KOPT-K1 (cell line): ENCODE results near the gene VAT1.
"Not testable (repeated sequence)": the region's sequence is repeated elsewhere in the genome, so short reads cannot be mapped to it uniquely, and the experiment has no call there.

Experiments used
- H3K27ac ChIP-seq: fragments of 200-600 bp; sonication (generic); 2 replicates; pipeline ENCODE4 v1.5.1; 2016; ENCODE audit warnings: antibody characterized with exemption, mild to moderate bottlenecking, low read depth, low read length; ENCODE audit not compliant: poor library complexity, severe bottlenecking
- H3K36me3 ChIP-seq: fragments of 200-600 bp; sonication (generic); 2 replicates; pipeline ENCODE4 v1.5.1; 2017; ENCODE audit warnings: antibody characterized with exemption, mild to moderate bottlenecking, low read length, moderate library complexity; ENCODE audit not compliant: insufficient read depth
- H3K9me3 ChIP-seq: fragments of 200-600 bp; sonication (generic); 2 replicates; pipeline ENCODE4 v1.5.1; 2017; ENCODE audit warnings: antibody characterized with exemption, low read length, mild to moderate bottlenecking; ENCODE audit not compliant: insufficient read depth, poor library complexity, severe bottlenecking

The VAT1 gene

DNA sequence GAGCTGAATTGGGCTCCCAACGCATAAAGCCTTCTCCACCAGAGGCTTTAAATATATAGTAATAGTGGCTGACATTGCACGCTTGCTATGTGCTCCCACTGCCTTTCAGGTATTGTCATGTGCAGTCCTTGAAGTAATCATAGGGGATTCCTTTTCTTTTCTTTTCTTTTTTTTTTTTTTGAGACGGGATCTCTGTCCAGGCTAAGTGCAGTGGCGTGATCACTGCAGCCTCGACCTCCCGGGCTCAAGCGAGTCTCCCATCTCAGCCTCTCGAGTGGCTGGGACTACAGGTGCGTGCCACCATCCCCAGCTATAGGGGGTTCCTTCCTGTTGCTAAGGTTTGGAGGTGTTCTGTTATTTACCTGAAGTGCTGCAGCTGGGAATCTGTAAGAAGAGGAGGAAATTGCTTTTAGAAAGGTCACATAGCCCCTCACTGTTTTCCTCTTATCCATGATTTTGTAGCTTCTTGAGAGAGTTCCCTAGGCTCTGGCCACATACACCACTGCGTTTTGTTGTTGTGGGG, 23.1 kb downstream of the VAT1 start:
- peaks cover 70% of the 10 kb centered on the region for H3K36me3 ChIP-seq
- H3K9me3 ChIP-seq: no peaks in the 10 kb centered on the region
- H3K27ac ChIP-seq: peak overlapping the region; percentile 78

DNA sequence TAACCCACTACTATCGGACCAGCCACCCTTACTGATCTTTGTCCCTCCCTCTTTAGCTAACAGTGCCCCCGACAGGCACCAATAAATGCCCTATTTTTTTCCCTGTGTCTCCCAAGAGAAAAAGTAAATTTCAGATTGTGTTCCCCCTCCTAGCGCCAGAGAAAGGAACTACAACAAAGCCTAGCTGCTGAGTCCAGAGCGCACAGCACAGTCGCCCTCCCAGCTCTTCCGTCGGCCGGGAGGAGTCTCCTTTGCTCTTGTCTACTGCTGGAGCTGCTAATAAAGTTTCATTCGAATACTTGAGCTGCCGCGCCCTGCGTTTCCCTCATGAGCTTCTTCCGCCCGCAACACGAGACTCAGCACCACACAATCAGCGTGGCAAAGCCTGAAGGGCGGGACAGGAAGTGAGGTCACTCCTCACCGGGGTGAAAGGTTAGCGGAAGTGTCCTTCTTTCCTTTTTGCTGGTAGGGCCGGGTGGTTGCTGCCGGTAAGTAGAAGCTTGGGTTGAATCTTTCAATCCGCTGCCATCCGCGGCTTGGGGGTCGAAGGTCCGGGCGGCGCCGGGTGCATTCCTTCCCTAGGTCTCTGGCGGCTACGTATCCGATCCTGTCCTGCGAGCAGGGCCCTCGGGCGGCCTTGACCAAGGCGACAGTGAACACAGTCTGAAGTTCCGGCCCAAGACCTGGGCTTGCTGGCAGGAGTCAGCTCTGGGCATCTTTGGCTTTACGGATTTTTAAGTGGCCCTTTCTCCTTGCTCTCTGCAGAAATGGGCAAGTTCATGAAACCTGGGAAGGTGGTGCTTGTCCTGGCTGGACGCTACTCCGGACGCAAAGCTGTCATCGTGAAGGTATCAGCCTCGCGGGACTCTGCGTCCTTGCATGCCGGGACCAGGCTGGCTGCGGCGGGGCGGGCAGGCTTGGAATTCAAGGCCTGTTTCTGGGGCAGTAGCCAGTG, 23.9 kb downstream of the VAT1 start, which contains the start of gene RPL27:
RPL27 (plus strand) TSS at position 436 of the 955 bp plus-strand sequence; CDS start at position 768, 332 bp downstream.
- peaks cover 70% of the 10 kb centered on the region for H3K36me3 ChIP-seq
- H3K27ac ChIP-seq: peak within 1 kb of the TSS; percentile 78
- no peaks in the 10 kb centered on the region for H3K9me3 ChIP-seq

DNA sequence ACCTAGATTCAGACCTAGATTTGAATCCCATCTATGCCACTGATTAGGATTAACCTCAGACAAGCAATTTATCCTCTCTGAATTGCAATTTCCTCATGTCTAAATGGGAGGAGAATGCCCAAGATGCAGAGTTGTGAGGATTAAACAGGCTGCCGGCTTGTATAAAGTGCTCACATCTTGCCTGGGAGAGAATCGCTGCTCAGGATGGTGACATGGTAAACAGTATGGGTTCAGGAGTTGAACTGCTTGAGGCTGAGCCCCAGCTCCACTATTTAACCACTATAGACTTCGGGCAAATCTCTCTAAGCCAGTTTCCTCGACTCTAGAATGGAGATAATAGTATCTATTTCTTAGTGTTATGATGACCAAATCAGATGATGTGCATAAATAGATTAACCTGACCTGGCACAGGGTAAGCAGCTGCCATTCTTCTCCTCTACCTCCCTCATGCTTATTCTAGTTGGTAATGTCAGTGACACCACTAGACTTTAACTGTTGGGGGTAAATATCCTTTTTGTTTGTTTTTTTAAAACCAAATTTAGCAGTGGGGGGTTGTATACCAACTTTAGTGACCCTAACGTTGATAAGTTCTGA, 24.7 kb downstream of the VAT1 start:
- H3K36me3 ChIP-seq: peaks cover 70% of the 10 kb centered on the region
- no peaks in the 10 kb centered on the region for H3K9me3 ChIP-seq
- H3K27ac ChIP-seq: peak overlapping the region; percentile 24

DNA sequence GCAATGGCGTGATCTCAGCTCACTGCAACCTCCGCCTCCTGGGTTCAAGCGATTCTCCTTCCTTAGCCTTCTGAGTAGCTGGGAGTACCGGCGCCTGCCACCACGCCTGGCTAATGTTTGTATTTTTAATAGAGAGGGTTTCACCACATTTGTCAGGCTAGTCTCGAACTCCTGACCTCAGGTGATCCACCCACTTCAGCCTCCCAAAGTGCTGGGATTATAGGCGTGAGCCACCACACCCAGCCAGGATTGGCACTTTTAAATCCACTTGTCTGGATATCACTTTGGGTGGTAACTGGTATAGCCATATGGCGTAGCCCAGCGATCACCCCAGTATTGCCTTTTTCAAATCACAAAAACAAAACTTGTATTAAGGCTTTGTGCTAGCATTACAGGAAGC, 28.3 kb downstream of the VAT1 start:
- H3K36me3 ChIP-seq: peaks cover 71% of the 10 kb centered on the region
- H3K9me3 ChIP-seq, H3K27ac ChIP-seq: not testable (repeated sequence)

DNA sequence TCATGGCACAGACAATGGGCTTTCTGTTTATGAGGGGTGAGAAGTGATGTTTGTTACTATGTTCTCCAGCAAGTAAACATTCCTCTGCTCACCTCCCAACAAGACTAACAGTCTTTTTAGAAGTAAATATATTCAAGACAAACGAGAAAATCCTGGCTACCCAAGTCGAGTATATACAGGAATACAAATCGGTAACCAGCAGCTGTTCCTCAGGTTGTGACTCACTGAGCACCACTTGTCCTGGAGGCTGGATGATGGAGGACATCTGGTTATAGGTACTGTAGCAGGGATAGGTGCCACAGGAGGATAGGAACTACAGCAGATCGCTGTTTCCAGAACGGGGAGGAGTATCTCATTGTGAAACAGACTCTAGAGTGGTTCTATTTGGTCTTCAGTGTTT, 29.3 kb downstream of the VAT1 start:
- Histone ChIP-seq H3K27ac (no peak overlapping the region), H3K9me3 (no peaks in the 10 kb centered on the region), H3K36me3 (peaks cover 76% of the 10 kb centered on the region)

DNA sequence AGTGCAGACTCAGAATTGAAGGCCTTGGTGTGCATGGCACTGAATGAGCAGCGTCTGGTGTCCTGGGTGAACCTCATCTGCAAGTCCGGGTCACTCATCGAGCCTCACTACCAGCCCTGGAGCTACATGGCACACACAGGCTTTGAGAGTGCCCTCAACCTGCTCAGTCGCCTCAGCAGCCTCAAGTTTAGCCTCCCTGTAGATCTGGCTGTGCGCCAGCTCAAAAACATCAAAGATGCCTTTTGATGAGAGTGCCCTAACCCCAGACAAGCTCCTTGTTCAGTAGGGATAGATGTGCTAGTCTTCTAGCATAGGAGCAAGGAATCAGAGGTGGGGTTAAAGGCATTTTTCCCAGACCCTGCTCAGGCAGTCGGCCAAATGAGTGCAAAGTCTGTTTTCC, 30.7 kb downstream of the VAT1 start:
- H3K27ac ChIP-seq: no peak overlapping the region

DNA sequence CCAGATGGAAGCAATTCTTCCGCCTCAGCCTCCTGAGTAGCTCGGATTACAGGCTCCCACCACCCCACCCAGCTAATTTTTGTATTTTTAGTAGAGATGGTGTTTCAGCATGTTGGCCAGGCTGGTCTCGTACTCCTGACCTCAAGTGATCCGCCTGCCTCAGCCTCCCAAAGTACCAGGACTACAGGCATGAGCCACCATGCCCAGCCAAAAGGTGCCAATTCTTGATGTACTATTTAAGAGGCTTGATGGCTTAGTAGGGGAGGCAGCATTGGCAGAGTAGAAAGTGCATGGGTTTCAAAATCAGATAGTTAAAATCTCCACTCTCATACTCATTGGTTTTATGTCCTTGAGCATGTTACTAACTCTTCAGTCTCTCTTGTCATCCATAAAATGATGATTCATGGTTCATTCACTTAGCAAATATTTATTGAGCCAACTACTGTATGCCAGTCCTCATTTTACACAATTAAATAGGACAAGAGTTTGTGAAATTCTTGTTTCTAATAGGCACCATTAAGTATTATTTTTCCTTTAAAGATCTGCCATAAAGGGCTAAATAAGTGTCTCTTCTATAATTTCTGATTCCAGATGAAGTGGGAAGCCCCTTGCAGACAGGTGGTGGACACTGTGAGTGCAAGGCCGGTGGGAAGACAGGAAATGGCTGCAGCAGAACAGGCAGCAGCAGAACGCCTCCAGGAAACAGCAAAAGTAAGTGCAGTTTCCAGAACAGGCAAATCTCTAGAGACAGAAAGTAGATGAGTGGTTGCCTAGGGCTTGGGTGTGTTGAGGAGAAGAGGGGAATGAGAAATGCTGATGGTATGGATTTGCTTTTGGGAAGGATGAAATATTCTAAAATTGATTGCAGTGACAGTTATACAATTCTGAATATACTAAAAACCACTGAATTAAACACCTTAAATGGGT, 32.2 kb downstream of the VAT1 start:
- H3K9me3 ChIP-seq: no peaks in the 10 kb centered on the region
- H3K27ac ChIP-seq: no peak overlapping the region
- peaks cover 100% of the 10 kb centered on the region for H3K36me3 ChIP-seq

More for the DNA sequence above, 30.7 kb downstream of the VAT1 start:
- peaks cover 90% of the 10 kb centered on the region for H3K36me3 ChIP-seq
- no peaks in the 10 kb centered on the region for H3K9me3 ChIP-seq

DNA sequence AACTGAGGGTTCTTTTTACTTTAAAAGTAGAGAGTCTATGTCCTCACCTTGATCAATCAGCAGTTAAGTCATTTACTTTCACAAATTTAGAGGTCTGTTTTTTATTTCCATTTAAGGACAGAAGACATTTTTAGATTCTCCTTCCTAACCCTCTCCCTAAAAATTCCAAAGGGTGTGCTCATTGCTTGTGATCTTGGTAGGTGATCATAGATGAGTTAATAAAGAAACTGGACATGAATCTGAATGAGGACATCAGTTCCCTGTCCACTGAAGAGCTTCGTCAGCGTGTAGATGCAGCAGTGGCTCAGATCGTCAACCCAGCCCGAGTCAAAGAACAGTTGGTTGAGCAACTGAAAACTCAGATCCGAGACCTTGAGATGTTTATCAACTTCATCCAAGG, 33.0 kb downstream of the VAT1 start:
- Histone ChIP-seq H3K36me3 (peaks cover 100% of the 10 kb centered on the region), H3K9me3 (no peaks in the 10 kb centered on the region), H3K27ac (no peak overlapping the region)

DNA sequence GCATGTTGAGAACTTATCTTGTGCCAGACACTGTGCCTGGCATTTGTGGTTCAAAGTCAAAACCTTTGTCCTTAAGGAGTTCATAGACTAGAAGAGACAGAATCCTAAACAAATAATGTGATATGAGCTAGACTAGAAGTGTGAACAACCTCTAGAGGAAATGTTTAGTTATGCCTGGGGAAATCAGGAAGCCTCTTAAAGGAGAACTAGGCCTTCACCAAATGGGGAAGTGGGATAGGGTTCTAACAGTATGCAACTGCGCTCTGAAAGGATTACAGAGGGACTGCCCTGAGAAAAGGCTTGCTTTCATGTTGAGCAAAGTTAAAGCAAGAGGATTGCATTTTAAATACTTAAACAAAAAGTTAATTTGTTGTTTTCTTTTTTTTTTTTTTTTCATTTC, 37.0 kb downstream of the VAT1 start:
- Histone ChIP-seq H3K36me3 (peaks cover 82% of the 10 kb centered on the region), H3K27ac (no peak overlapping the region), H3K9me3 (no peaks in the 10 kb centered on the region)

DNA sequence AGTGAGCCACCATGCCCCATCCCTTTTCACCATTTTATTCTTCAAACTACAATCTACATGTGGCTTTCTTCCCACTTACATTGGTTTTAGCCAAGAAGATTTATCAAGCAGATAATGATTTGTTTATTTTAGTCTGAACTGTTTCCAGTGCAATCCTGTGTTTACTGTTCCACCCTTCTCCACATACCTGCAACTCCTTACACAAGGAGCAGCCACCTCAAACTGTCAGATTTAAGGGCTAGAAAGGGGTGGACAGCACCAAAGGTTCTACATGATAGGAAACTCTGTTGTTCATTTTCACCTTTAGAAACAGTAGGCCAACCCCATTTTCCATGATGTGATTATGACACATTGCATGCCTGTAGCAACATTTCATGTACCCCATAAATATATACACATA, 39.9 kb downstream of the VAT1 start:
- no peak overlapping the region for H3K27ac ChIP-seq
- peaks cover 52% of the 10 kb centered on the region for H3K36me3 ChIP-seq
- no peaks in the 10 kb centered on the region for H3K9me3 ChIP-seq

DNA sequence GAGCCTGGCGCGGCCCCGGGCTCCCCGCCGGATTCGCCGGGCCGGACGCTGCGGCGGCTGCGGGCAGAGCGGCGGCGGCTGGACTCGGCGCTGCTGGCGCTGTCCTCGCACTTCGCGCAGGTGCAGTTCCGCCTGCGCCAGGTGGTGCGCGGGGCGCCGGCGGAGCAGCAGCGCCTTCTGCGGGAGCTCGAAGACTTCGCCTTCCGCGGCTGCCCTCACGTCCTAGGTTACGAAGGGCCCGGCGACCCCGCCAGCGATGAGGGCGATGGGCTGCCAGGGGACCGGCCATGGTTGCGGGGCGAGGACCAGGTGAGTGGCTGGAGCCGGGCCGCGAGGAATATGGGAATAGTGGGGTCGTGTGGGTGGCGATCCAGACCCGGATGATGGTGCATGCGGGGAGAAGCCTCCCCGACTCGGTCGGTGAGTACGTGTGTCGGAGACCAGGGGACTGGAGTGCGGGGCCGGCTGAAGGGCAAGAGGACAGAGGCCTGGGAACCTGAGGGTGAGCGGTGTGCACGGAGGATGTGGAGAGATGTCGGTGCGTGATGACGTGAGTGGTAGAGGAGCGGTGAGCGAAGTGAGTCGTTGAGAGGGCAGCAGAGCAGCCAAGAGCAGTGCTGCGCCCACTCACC, 41.3 kb downstream of the VAT1 start:
- H3K36me3 ChIP-seq: peaks cover 38% of the 10 kb centered on the region
- H3K27ac ChIP-seq: peak overlapping the region; percentile 78
- no peaks in the 10 kb centered on the region for H3K9me3 ChIP-seq

DNA sequence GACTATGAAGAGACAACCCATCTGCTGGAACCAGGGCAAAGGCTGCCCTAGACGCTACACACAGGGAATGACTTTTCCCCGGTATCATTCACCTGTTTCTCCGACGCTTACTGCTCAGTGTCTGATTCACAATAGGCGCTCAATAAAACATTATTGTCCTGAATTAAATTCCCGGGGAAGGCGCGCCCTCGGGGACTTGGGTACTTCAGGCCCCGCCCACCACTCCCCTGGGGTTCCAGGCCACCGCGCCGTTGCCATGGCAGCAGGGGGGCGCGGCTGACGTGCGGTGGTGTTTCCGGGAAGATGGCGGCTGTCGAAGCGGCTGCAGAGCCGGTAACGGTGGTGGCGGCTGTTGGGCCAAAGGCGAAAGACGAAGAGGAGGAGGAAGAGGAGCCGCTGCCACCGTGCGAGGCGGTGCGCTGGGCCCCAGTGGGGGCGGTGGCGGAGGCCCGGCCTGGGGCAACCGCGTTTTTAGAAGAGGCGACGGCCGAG, 41.9 kb downstream of the VAT1 start, which contains the start of gene RUNDC1:
RUNDC1 (plus strand) TSS at position 292 of the 492 bp plus-strand sequence; CDS start at position 304, 12 bp downstream.
- H3K27ac ChIP-seq: peak within 1 kb of the TSS; percentile 78
- H3K9me3 ChIP-seq: no peaks in the 10 kb centered on the region
- H3K36me3 ChIP-seq: peaks cover 33% of the 10 kb centered on the region

DNA sequence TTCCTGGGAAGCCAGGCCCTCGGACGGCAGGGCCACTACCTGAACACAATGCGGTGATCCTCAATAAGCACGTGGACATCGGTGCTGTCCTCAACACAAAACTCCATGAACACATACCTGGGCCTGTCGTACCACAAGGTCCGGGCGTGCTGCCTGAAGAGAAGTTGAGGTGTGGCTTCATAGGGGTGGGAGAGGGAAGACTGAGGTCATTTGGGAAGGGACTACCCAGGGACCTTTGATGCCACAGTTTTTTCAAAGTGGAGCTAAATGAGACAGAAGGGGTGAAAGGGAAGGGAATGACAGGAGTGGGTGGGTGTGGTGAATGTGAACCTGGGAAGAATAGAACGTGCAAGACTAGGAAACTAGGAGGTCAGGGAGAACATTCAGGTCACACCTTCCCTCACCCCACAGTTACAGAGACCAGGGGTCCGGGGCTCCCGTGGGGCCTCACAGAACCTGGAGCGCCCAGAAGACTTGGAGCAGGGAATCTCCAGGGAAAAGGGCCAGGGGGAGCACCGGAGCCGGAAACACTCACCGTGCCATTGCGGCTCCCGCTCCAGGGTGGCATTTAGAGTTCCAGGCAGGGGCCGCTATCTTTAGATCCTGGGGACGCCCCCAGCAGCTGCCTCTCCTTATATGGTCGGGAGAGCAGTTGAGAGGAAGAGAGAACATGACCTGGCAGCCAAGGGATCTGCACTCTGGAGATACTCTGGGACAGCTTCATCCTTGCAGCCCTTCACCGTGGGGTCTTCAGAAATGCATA, 42.5 kb downstream of the VAT1 start, which contains the start of gene PTGES3L:
PTGES3L (minus strand) TSS at position 570 of the 763 bp plus-strand sequence; CDS start at position 543, 27 bp downstream.
- H3K36me3 ChIP-seq: peaks cover 26% of the 10 kb centered on the region
- H3K27ac ChIP-seq: peak within 1 kb of the TSS; percentile 78
- H3K9me3 ChIP-seq: no peaks in the 10 kb centered on the region
